Measurements from ENCODE around the gene PPP1R13L.

DNA sequence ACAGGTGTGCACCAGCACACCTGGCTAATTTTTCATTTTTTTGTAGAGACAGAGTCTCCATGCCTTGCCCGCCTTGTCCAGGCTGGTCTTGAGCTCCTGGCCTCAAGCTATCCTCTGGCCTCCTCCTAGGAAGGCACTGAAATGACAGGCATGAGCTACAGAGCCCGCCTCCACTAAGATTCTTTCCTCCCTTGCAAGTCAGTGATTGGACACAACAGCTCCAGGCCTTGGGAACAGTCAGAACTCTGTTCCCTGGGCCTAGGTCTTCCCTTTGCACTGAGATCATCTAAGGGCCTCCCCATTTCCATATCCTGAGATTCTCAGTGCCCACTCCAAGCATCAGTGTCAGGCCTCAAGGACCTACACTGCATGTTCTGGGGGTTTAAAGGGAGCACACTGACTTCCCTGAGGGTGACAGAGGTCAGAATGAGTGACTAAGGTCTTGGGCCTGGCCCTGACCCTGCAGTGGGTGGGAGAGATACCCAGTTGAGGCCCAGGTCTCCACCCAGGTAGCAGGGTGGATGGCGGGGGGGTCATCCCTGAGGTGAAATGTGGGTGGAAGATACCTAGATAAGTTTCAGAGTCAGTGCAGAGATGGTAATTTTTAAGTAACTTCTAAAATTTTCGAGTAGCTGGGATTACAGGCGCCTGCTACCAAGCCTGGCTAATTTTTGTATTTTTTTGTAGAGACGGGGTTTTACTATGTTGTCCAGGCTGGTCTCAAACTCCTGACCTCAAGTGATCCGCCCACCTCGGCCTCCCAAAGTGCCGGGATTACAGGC, 36.2 kb upstream of the PPP1R13L start:
- TF ChIP-seq, protein P1, sequence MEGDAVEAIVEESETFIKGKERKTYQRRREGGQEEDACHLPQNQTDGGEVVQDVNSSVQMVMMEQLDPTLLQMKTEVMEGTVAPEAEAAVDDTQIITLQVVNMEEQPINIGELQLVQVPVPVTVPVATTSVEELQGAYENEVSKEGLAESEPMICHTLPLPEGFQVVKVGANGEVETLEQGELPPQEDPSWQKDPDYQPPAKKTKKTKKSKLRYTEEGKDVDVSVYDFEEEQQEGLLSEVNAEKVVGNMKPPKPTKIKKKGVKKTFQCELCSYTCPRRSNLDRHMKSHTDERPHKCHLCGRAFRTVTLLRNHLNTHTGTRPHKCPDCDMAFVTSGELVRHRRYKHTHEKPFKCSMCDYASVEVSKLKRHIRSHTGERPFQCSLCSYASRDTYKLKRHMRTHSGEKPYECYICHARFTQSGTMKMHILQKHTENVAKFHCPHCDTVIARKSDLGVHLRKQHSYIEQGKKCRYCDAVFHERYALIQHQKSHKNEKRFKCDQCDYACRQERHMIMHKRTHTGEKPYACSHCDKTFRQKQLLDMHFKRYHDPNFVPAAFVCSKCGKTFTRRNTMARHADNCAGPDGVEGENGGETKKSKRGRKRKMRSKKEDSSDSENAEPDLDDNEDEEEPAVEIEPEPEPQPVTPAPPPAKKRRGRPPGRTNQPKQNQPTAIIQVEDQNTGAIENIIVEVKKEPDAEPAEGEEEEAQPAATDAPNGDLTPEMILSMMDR (IDR thresholded peaks at IDR 0.05) = no peak
- no peak for TF ChIP-seq POLR2A (IDR thresholded peaks at IDR 0.05)
